A549 treated with Hydrocortisone at 1 μM for 4 hours (cell line): Measurements from ENCODE around the gene TACC2. TPM values are rescaled to one million over a fixed set of nuclear protein-coding genes. Genes with fewer than 3 reads are reported as not detected.

Experiments used
- total RNA-seq: library from RNA; stranded (reverse); fragments of 200-300 nt; extraction: Qiagen RNA extraction; gene quantifications from 5 replicates; pipeline ENCODE4 v1.2.3, GENCODE V29; 2022

The TACC2 gene
- total RNA-seq, result 71.8 to 83.6 TPM (median 79.2 TPM) in 5 replicates

GRCh38 chr10:121988361-121989324 is at the start of gene TACC2:
Gene TACC2, plus strand, starts transcription at chr10:121989163. Its CDS starts 32,819 bp downstream, at chr10:122021982.

GRCh38 chr10:121974535-121975294 is 14.2 kb upstream of the TACC2 start, which contains the start of gene NSMCE4A:
Gene NSMCE4A, minus strand, starts transcription at chr10:121975217. Its CDS starts 52 bp downstream, at chr10:121975165.

GRCh38 chr10:122271076-122271475 is 282.1 kb downstream of the TACC2 start, which contains the start of gene BTBD16:
Gene BTBD16, plus strand, starts transcription at chr10:122271296. Its CDS starts 3,786 bp downstream, at chr10:122275082.

Other genes with a start within 250 kb of the TACC2 start
- 13.5 to 23.9 TPM (median 18.1 TPM) in 5 replicates for gene ATE1, start 61.1 kb upstream of the TACC2 start, total RNA-seq
- gene NSMCE4A, start 13.9 kb upstream of the TACC2 start, total RNA-seq, result 53.9 to 61.5 TPM (median 58.7 TPM) in 5 replicates